ENCODE data around the gene KCNQ1. TPM values are rescaled to one million over a fixed set of nuclear protein-coding genes. Genes with fewer than 3 reads are reported as not detected.

KCNQ1 gene
- polyA plus RNA-seq, 2 donors, result 0.31 to 0.52 TPM

GRCh38 chr11:2758751-2759150 is 313.9 kb downstream of the KCNQ1 start:
- Histone ChIP-seq H3K4me3 (ENCODE audit: low read depth in 1 of 2, low read length in 2 of 2) (no peak overlapping the region), H3K27ac (ENCODE audit: low read depth in 2 of 2, low read length in 1 of 2) (no peak overlapping the region)
- 92% methylated on average over 14 of the region's 14 CpGs for WGBS, 2 donors

GRCh38 chr11:2759228-2760195 is 314.7 kb downstream of the KCNQ1 start:
- no peaks in the 10 kb centered on the region for H3K4me1 ChIP-seq (ENCODE audit: control insufficient read depth in 2 of 2, insufficient read depth in 2 of 2, low read length in 1 of 2)
- H3K27me3 ChIP-seq (ENCODE audit: control insufficient read depth in 1 of 2, insufficient read depth in 2 of 2, low read length in 2 of 2), result no peaks in the 10 kb centered on the region
- no peak overlapping the region for H3K27ac ChIP-seq (ENCODE audit: low read depth in 2 of 2, low read length in 1 of 2)
- H3K36me3 ChIP-seq (ENCODE audit: control insufficient read depth in 2 of 2, insufficient read depth in 2 of 2, low read length in 1 of 2), result no peaks in the 10 kb centered on the region
- no peaks in the 10 kb centered on the region for H3K9me3 ChIP-seq (ENCODE audit: control insufficient read depth in 2 of 2, insufficient read depth in 1 of 2, low read depth in 1 of 2, low read length in 1 of 2)
- WGBS, 2 donors, result 87 to 88% methylated on average over 17 of the region's 17 CpGs
- no peak overlapping the region for H3K4me3 ChIP-seq (ENCODE audit: low read depth in 1 of 2, low read length in 2 of 2)

More at GRCh38 chr11:2758751-2759150, 313.9 kb downstream of the KCNQ1 start:
- no peaks in the 10 kb centered on the region for H3K36me3 ChIP-seq (ENCODE audit: control insufficient read depth in 2 of 2, insufficient read depth in 2 of 2, low read length in 1 of 2)
- H3K27me3 ChIP-seq (ENCODE audit: control insufficient read depth in 1 of 2, insufficient read depth in 2 of 2, low read length in 2 of 2), result no peaks in the 10 kb centered on the region
- H3K9me3 ChIP-seq (ENCODE audit: control insufficient read depth in 2 of 2, insufficient read depth in 1 of 2, low read depth in 1 of 2, low read length in 1 of 2), result no peaks in the 10 kb centered on the region
- no peaks in the 10 kb centered on the region for H3K4me1 ChIP-seq (ENCODE audit: control insufficient read depth in 2 of 2, insufficient read depth in 2 of 2, low read length in 1 of 2)

- Histone ChIP-seq H3K27me3 (ENCODE audit: control insufficient read depth in 1 of 2, insufficient read depth in 2 of 2, low read length in 2 of 2) (no peaks in the 10 kb centered on the region), H3K36me3 (ENCODE audit: control insufficient read depth in 2 of 2, insufficient read depth in 2 of 2, low read length in 1 of 2) (no peaks in the 10 kb centered on the region), H3K4me3 (ENCODE audit: low read depth in 1 of 2, low read length in 2 of 2) (no peak overlapping the region), H3K4me1 (ENCODE audit: control insufficient read depth in 2 of 2, insufficient read depth in 2 of 2, low read length in 1 of 2) (no peaks in the 10 kb centered on the region), H3K9me3 (ENCODE audit: control insufficient read depth in 2 of 2, insufficient read depth in 1 of 2, low read depth in 1 of 2, low read length in 1 of 2) (no peaks in the 10 kb centered on the region), H3K27ac (ENCODE audit: low read depth in 2 of 2, low read length in 1 of 2) (no peak overlapping the region)
- 90 to 92% methylated on average over 19 to 20 of the region's 20 CpGs for WGBS, 2 donors
Measured at GRCh38 chr11:2760196-2760871, 315.5 kb downstream of the KCNQ1 start.

GRCh38 chr11:2761131-2762030 is 316.6 kb downstream of the KCNQ1 start:
- Histone ChIP-seq H3K4me3 (ENCODE audit: low read depth in 1 of 2, low read length in 2 of 2) (no peak overlapping the region), H3K9me3 (ENCODE audit: control insufficient read depth in 2 of 2, insufficient read depth in 1 of 2, low read depth in 1 of 2, low read length in 1 of 2) (no peaks in the 10 kb centered on the region), H3K4me1 (ENCODE audit: control insufficient read depth in 2 of 2, insufficient read depth in 2 of 2, low read length in 1 of 2) (no peaks in the 10 kb centered on the region), H3K27ac (ENCODE audit: low read depth in 2 of 2, low read length in 1 of 2) (no peak overlapping the region), H3K36me3 (ENCODE audit: control insufficient read depth in 2 of 2, insufficient read depth in 2 of 2, low read length in 1 of 2) (no peaks in the 10 kb centered on the region), H3K27me3 (ENCODE audit: control insufficient read depth in 1 of 2, insufficient read depth in 2 of 2, low read length in 2 of 2) (no peaks in the 10 kb centered on the region)
- 92 to 94% methylated on average over 33 of the region's 33 CpGs for WGBS, 2 donors

- Histone ChIP-seq H3K27ac (ENCODE audit: low read depth in 2 of 2, low read length in 1 of 2) (no peak overlapping the region), H3K9me3 (ENCODE audit: control insufficient read depth in 2 of 2, insufficient read depth in 1 of 2, low read depth in 1 of 2, low read length in 1 of 2) (no peaks in the 10 kb centered on the region), H3K4me3 (ENCODE audit: low read depth in 1 of 2, low read length in 2 of 2) (no peak overlapping the region), H3K36me3 (ENCODE audit: control insufficient read depth in 2 of 2, insufficient read depth in 2 of 2, low read length in 1 of 2) (no peaks in the 10 kb centered on the region), H3K4me1 (ENCODE audit: control insufficient read depth in 2 of 2, insufficient read depth in 2 of 2, low read length in 1 of 2) (no peaks in the 10 kb centered on the region), H3K27me3 (ENCODE audit: control insufficient read depth in 1 of 2, insufficient read depth in 2 of 2, low read length in 2 of 2) (no peaks in the 10 kb centered on the region)
- WGBS, 2 donors, result 91% methylated on average over 10 of the region's 10 CpGs
Measured at GRCh38 chr11:2762031-2762380, 317.2 kb downstream of the KCNQ1 start.

- no peaks in the 10 kb centered on the region for H3K9me3 ChIP-seq (ENCODE audit: control insufficient read depth in 2 of 2, insufficient read depth in 1 of 2, low read depth in 1 of 2, low read length in 1 of 2)
- WGBS, 2 donors, result 93 to 97% methylated on average over 17 of the region's 17 CpGs
Measured at GRCh38 chr11:2762451-2762850, 317.6 kb downstream of the KCNQ1 start.

GRCh38 chr11:2763984-2764383 is 319.2 kb downstream of the KCNQ1 start:
- Histone ChIP-seq H3K4me1 (ENCODE audit: control insufficient read depth in 2 of 2, insufficient read depth in 2 of 2, low read length in 1 of 2) (no peaks in the 10 kb centered on the region), H3K36me3 (ENCODE audit: control insufficient read depth in 2 of 2, insufficient read depth in 2 of 2, low read length in 1 of 2) (no peaks in the 10 kb centered on the region), H3K27me3 (ENCODE audit: control insufficient read depth in 1 of 2, insufficient read depth in 2 of 2, low read length in 2 of 2) (no peaks in the 10 kb centered on the region), H3K9me3 (ENCODE audit: control insufficient read depth in 2 of 2, insufficient read depth in 1 of 2, low read depth in 1 of 2, low read length in 1 of 2) (no peaks in the 10 kb centered on the region), H3K27ac (ENCODE audit: low read depth in 2 of 2, low read length in 1 of 2) (no peak overlapping the region), H3K4me3 (ENCODE audit: low read depth in 1 of 2, low read length in 2 of 2) (no peak overlapping the region)
- 77 to 83% methylated on average over 4 of the region's 4 CpGs for WGBS, 2 donors

More at GRCh38 chr11:2762451-2762850, 317.6 kb downstream of the KCNQ1 start:
- Histone ChIP-seq H3K36me3 (ENCODE audit: control insufficient read depth in 2 of 2, insufficient read depth in 2 of 2, low read length in 1 of 2) (no peaks in the 10 kb centered on the region), H3K4me1 (ENCODE audit: control insufficient read depth in 2 of 2, insufficient read depth in 2 of 2, low read length in 1 of 2) (no peaks in the 10 kb centered on the region), H3K27me3 (ENCODE audit: control insufficient read depth in 1 of 2, insufficient read depth in 2 of 2, low read length in 2 of 2) (no peaks in the 10 kb centered on the region), H3K4me3 (ENCODE audit: low read depth in 1 of 2, low read length in 2 of 2) (no peak overlapping the region), H3K27ac (ENCODE audit: low read depth in 2 of 2, low read length in 1 of 2) (no peak overlapping the region)

GRCh38 chr11:2765491-2765890 is 320.7 kb downstream of the KCNQ1 start:
- no peaks in the 10 kb centered on the region for H3K27me3 ChIP-seq (ENCODE audit: control insufficient read depth in 1 of 2, insufficient read depth in 2 of 2, low read length in 2 of 2)
- H3K9me3 ChIP-seq (ENCODE audit: control insufficient read depth in 2 of 2, insufficient read depth in 1 of 2, low read depth in 1 of 2, low read length in 1 of 2), result no peaks in the 10 kb centered on the region
- H3K4me3 ChIP-seq (ENCODE audit: low read depth in 1 of 2, low read length in 2 of 2), result no peak overlapping the region
- 53 to 60% methylated on average over 3 of the region's 3 CpGs for WGBS, 2 donors
- no peak overlapping the region for H3K27ac ChIP-seq (ENCODE audit: low read depth in 2 of 2, low read length in 1 of 2)
- no peaks in the 10 kb centered on the region for H3K36me3 ChIP-seq (ENCODE audit: control insufficient read depth in 2 of 2, insufficient read depth in 2 of 2, low read length in 1 of 2)
- no peaks in the 10 kb centered on the region for H3K4me1 ChIP-seq (ENCODE audit: control insufficient read depth in 2 of 2, insufficient read depth in 2 of 2, low read length in 1 of 2)

GRCh38 chr11:2766166-2766565 is 321.4 kb downstream of the KCNQ1 start:
- Histone ChIP-seq H3K27ac (ENCODE audit: low read depth in 2 of 2, low read length in 1 of 2) (no peak overlapping the region), H3K4me1 (ENCODE audit: control insufficient read depth in 2 of 2, insufficient read depth in 2 of 2, low read length in 1 of 2) (no peaks in the 10 kb centered on the region), H3K27me3 (ENCODE audit: control insufficient read depth in 1 of 2, insufficient read depth in 2 of 2, low read length in 2 of 2) (no peaks in the 10 kb centered on the region), H3K9me3 (ENCODE audit: control insufficient read depth in 2 of 2, insufficient read depth in 1 of 2, low read depth in 1 of 2, low read length in 1 of 2) (no peaks in the 10 kb centered on the region), H3K36me3 (ENCODE audit: control insufficient read depth in 2 of 2, insufficient read depth in 2 of 2, low read length in 1 of 2) (no peaks in the 10 kb centered on the region), H3K4me3 (ENCODE audit: low read depth in 1 of 2, low read length in 2 of 2) (no peak overlapping the region)
- 84 to 89% methylated on average over 4 of the region's 4 CpGs for WGBS, 2 donors

All from esophagus (tissue), 2 donors.